Measurements from ENCODE around the gene PACSIN2. TPM values are rescaled to one million over a fixed set of nuclear protein-coding genes. Genes with fewer than 3 reads are reported as not detected.
A peak's percentile ranks its signal among the peaks of the same experiment; 100 is the strongest.
"Not testable (repeated sequence)": the region's sequence is repeated elsewhere in the genome, so short reads cannot be mapped to it uniquely, and the experiment has no call there.

Gene PACSIN2
- total RNA-seq, 1 donor from 2014 or later, result 63.0 TPM

DNA sequence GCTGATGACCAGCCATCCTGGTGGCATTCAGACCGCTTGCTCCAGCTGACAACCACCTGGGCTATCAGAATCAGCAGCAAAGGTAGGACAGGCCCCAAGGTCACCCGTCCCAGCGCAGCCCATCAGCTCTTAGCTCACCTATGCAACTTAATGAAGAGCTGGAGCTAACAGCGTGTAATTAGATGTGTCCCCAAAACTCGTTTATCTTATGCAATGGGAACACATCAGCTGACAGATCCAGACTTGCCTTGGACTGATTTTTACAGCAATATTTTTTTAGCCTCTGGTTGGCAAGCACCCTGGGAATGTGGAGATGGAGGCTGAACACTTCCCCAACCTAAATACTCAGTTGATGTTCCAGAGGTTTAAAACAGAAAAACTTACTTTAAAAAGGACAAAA, 76.0 kb downstream of the PACSIN2 start:
- DNase-seq (ENCODE audit: low read depth), result no peak
- H3K4me3 ChIP-seq (ENCODE audit: low read depth, low read length), result no peak overlapping the region
- TF ChIP-seq CTCF (conservative IDR thresholded peaks at IDR 0.05; ENCODE audit: low read depth, low read length), result no peak

DNA sequence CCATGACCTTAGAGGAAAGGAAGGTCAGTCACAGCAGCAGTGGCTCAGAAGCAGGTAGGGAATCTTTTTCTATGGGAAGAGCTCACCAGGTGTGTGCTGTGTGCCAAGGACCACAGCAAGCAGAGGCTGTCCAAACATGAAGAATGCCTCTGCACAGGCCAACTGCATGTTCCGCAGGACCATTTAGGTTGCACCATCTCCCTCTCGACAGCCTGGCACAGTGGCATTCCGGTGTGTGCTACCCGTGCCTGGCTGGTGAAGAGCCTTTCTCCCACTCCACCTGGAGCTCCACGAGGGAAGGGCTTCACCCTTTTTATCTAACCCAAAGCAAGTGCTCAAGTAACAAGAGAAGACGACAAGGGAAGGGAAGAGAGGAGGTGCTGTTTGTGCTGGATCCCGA, 76.5 kb downstream of the PACSIN2 start:
- no peak for TF ChIP-seq CTCF (conservative IDR thresholded peaks at IDR 0.05; ENCODE audit: low read depth, low read length)
- no peak overlapping the region for H3K4me3 ChIP-seq (ENCODE audit: low read depth, low read length)
- no peak for DNase-seq (ENCODE audit: low read depth)

DNA sequence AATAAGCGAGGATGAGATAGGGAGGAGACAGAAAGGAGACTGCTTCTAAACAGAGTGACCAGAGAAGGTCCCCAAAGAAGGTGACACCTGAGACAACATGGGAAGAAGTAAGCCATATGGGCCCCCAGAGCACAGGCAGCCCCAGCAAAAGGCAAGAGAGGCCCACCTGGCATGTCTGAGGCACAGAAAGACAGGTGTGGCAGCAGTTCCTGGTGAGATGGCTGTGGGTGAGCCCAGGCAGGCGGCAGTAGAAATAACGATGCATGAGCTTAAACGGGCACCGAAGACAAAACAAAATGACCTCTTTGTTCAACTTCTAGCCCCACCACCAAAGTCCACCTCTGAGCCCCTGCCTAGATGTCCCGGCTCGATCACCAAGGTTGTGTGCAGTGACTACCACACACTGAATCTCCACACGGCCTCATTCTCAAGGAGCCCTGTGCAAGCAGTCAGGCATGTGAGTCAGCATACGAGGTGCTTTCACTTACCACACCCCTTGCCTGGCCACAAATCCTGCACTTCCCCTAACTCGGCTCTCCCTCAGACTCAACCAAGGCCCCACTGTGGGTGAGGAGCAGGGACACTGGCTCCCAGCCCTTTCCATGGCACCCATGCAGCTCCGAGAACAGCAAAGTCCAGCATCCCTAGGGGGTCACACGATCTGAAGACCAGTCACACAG, 77.6 kb downstream of the PACSIN2 start:
- no peak for TF ChIP-seq CTCF (conservative IDR thresholded peaks at IDR 0.05; ENCODE audit: low read depth, low read length)
- no peak overlapping the region for H3K4me3 ChIP-seq (ENCODE audit: low read depth, low read length)
- DNase-seq (ENCODE audit: low read depth), result no peak

- not testable (repeated sequence) for DNase-seq (ENCODE audit: low read depth); H3K4me3 ChIP-seq (ENCODE audit: low read depth, low read length)
Measured at GRCh38 chr22:42936680-42937079, 78.3 kb downstream of the PACSIN2 start.

GRCh38 chr22:42934338-42934737, 80.6 kb downstream of the PACSIN2 start:
- no peak for DNase-seq (ENCODE audit: low read depth)
- H3K4me3 ChIP-seq (ENCODE audit: low read depth, low read length), result no peak overlapping the region
- TF ChIP-seq CTCF (conservative IDR thresholded peaks at IDR 0.05; ENCODE audit: low read depth, low read length), result no peak

GRCh38 chr22:42933485-42934091, 81.4 kb downstream of the PACSIN2 start:
- no peak for TF ChIP-seq CTCF (conservative IDR thresholded peaks at IDR 0.05; ENCODE audit: low read depth, low read length)
- H3K4me3 ChIP-seq (ENCODE audit: low read depth, low read length), result no peak overlapping the region
- peak; percentile 65 for DNase-seq (ENCODE audit: low read depth)

- no peak overlapping the region for H3K4me3 ChIP-seq (ENCODE audit: low read depth, low read length)
- no peak for TF ChIP-seq CTCF (conservative IDR thresholded peaks at IDR 0.05; ENCODE audit: low read depth, low read length)
- no peak for DNase-seq (ENCODE audit: low read depth)
Measured at GRCh38 chr22:42932857-42933484, 82.0 kb downstream of the PACSIN2 start.
